Loucy (cell line): ENCODE measurements around the gene FNDC3A.
"Not testable (repeated sequence)": the region's sequence is repeated elsewhere in the genome, so short reads cannot be mapped to it uniquely, and the experiment has no call there.

Experiments
- H2AFZ ChIP-seq: fragments of 200-600 bp; sonication (generic); 2 replicates; pipeline ENCODE4 v1.6.0; 2016; ENCODE audit warnings: antibody characterized with exemption, mild to moderate bottlenecking, low read length, moderate library complexity
- H3F3A ChIP-seq: fragments of 200-600 bp; 2 replicates; pipeline ENCODE4 v1.6.0; 2016; ENCODE audit warnings: antibody characterized with exemption, low read depth, mild to moderate bottlenecking
- H3K27me3 ChIP-seq: fragments of 200-600 bp; sonication (generic); 2 replicates; pipeline ENCODE4 v1.6.1; 2014; ENCODE audit warnings: low read length, mild to moderate bottlenecking; ENCODE audit not compliant: insufficient read depth, poor library complexity, severe bottlenecking
- H3K36me3 ChIP-seq: fragments of 200-600 bp; sonication (generic); 2 replicates; pipeline ENCODE4 v1.6.1; 2016; ENCODE audit warnings: low read length; ENCODE audit not compliant: insufficient read depth
- H3K4me1 ChIP-seq: fragments of 200-600 bp; sonication (generic); 2 replicates; pipeline ENCODE4 v1.5.1; 2014; ENCODE audit warnings: low read length, mild to moderate bottlenecking; ENCODE audit not compliant: insufficient read depth, poor library complexity, severe bottlenecking
- H3K4me2 ChIP-seq: fragments of 200-600 bp; sonication (generic); 2 replicates; pipeline ENCODE4 v1.6.0; 2014; ENCODE audit warnings: antibody characterized with exemption, low read length, low read depth, mild to moderate bottlenecking; ENCODE audit not compliant: poor library complexity, severe bottlenecking
- H3K4me3 ChIP-seq: fragments of 200-600 bp; sonication (generic); 2 replicates; pipeline ENCODE4 v1.5.1; 2014; ENCODE audit warnings: low read length, mild to moderate bottlenecking, mixed read lengths; ENCODE audit not compliant: poor library complexity, severe bottlenecking
- H3K79me2 ChIP-seq: fragments of 200-600 bp; sonication (generic); 2 replicates; pipeline ENCODE4 v1.6.1; 2014; ENCODE audit warnings: low read length; ENCODE audit not compliant: insufficient read depth
- H3K9ac ChIP-seq: fragments of 200-600 bp; sonication (generic); 2 replicates; pipeline ENCODE4 v1.6.0; 2014; ENCODE audit warnings: mild to moderate bottlenecking, low read depth, low read length, moderate library complexity; ENCODE audit not compliant: poor library complexity, severe bottlenecking
- H3K9me2 ChIP-seq: fragments of 200-600 bp; sonication (generic); replicated peaks from 2 replicates; pipeline ENCODE4 v1.6.1; 2016; ENCODE audit warnings: low read depth, low read length, mixed read lengths
- H3K9me3 ChIP-seq: fragments of 200-600 bp; sonication (generic); 2 replicates; pipeline ENCODE4 v1.6.1; 2014; ENCODE audit warnings: mild to moderate bottlenecking, antibody characterized with exemption, low read length, low read depth; ENCODE audit not compliant: insufficient read depth
- H4K20me1 ChIP-seq: fragments of 200-600 bp; sonication (generic); 2 replicates; pipeline ENCODE4 v1.6.0; 2014; ENCODE audit warnings: antibody characterized with exemption, low read length, mild to moderate bottlenecking; ENCODE audit not compliant: insufficient read depth, poor library complexity, severe bottlenecking
- CTCF ChIP-seq: fragments of 200-600 bp; sonication (generic); conservative IDR thresholded peaks from 2 replicates; pipeline ENCODE4 v1.5.1; 2014; ENCODE audit warnings: mild to moderate bottlenecking, antibody characterized with exemption, low read length
- EZH2phosphoT487 ChIP-seq: fragments of 200-600 bp; IDR thresholded peaks from 2 replicates; pipeline ENCODE4 v1.6.1; 2018; ENCODE audit warnings: antibody characterized with exemption, mild to moderate bottlenecking, moderate library complexity, borderline replicate concordance

The FNDC3A gene

GRCh38 chr13:49140910-49141611 is 165.3 kb downstream of the FNDC3A start:
- Histone ChIP-seq H3K9me2 (no peaks in the 10 kb centered on the region), H3K4me1 (no peaks in the 10 kb centered on the region), H3K4me3 (no peak overlapping the region), H3F3A (no peaks in the 10 kb centered on the region; the same call in 1 of the 2 replicates), H2AFZ (no peak overlapping the region), H3K9ac (no peak overlapping the region), H3K9me3 (no peaks in the 10 kb centered on the region), H3K36me3 (peaks cover 82% of the 10 kb centered on the region), H4K20me1 (no peaks in the 10 kb centered on the region), H3K79me2 (no peaks in the 10 kb centered on the region), H3K4me2 (no peak overlapping the region), H3K27me3 (no peaks in the 10 kb centered on the region)
- no peak for TF ChIP-seq EZH2phosphoT487

- Histone ChIP-seq H3K9me3 (peaks cover 4% of the 10 kb centered on the region; the same call in 1 of the 2 replicates), H3K4me3 (no peak overlapping the region), H3K4me1 (peaks cover 3% of the 10 kb centered on the region), H2AFZ (no peak overlapping the region), H3K9me2 (no peaks in the 10 kb centered on the region), H3K27me3 (no peaks in the 10 kb centered on the region), H3K36me3 (peaks cover 73% of the 10 kb centered on the region), H3K79me2 (no peaks in the 10 kb centered on the region), H4K20me1 (no peaks in the 10 kb centered on the region), H3F3A (no peaks in the 10 kb centered on the region; the same call in 1 of the 2 replicates), H3K9ac (no peak overlapping the region), H3K4me2 (no peak overlapping the region)
- TF ChIP-seq CTCF, result no peak
- no peak for TF ChIP-seq EZH2phosphoT487
Measured at GRCh38 chr13:49146950-49147355, 171.2 kb downstream of the FNDC3A start.

GRCh38 chr13:49148405-49148804 is 172.7 kb downstream of the FNDC3A start:
- Histone ChIP-seq H3K4me3 (no peak overlapping the region), H2AFZ (no peak overlapping the region), H3K9ac (no peak overlapping the region), H3K4me2 (no peak overlapping the region), H3K4me1 (peaks cover 3% of the 10 kb centered on the region), H3K36me3 (peaks cover 67% of the 10 kb centered on the region), H3F3A (no peaks in the 10 kb centered on the region; the same call in 1 of the 2 replicates), H3K9me2 (no peaks in the 10 kb centered on the region), H4K20me1 (no peaks in the 10 kb centered on the region), H3K79me2 (no peaks in the 10 kb centered on the region), H3K27me3 (no peaks in the 10 kb centered on the region), H3K9me3 (peaks cover 4% of the 10 kb centered on the region; the same call in 1 of the 2 replicates)
- TF ChIP-seq EZH2phosphoT487 (no peak), CTCF (no peak)

GRCh38 chr13:49157955-49158584 is 182.4 kb downstream of the FNDC3A start:
- H3K79me2 ChIP-seq, H3K4me3 ChIP-seq: not testable (repeated sequence)

GRCh38 chr13:49163162-49163561 is 187.4 kb downstream of the FNDC3A start:
- Histone ChIP-seq H3K9me3 (peaks cover 24% of the 10 kb centered on the region; the same call in 1 of the 2 replicates), H3K36me3 (peaks cover 48% of the 10 kb centered on the region), H3K79me2 (peaks cover 27% of the 10 kb centered on the region; the same call in 1 of the 2 replicates)
- not testable (repeated sequence) for H4K20me1 ChIP-seq, H3K4me2 ChIP-seq, H3K9ac ChIP-seq, H3F3A ChIP-seq, H3K9me2 ChIP-seq, H3K4me1 ChIP-seq, H2AFZ ChIP-seq, H3K4me3 ChIP-seq, H3K27me3 ChIP-seq

More at GRCh38 chr13:49157955-49158584, 182.4 kb downstream of the FNDC3A start:
- H4K20me1 ChIP-seq, H3K4me2 ChIP-seq, H3K27me3 ChIP-seq, H3F3A ChIP-seq, H3K9ac ChIP-seq, H3K9me3 ChIP-seq, H3K4me1 ChIP-seq, H3K9me2 ChIP-seq, H2AFZ ChIP-seq: not testable (repeated sequence)
- H3K36me3 ChIP-seq, result peaks cover 11% of the 10 kb centered on the region; the same call in 1 of the 2 replicates
